GM19328 (cell line): ENCODE measurements around the gene MYH14.
"Not testable (repeated sequence)": the region's sequence is repeated elsewhere in the genome, so short reads cannot be mapped to it uniquely, and the experiment has no call there.

Experiments
- ATAC-seq: cut with Tn5 transposase; IDR thresholded peaks from one replicate; pipeline ENCODE4 v1.9.1; 2021; ENCODE audit warnings: mild to moderate bottlenecking, moderate library complexity; ENCODE audit not compliant: unreplicated experiment

MYH14 gene

GRCh38 chr19:50223439-50223716, 20.0 kb downstream of the MYH14 start:
- no peak for ATAC-seq

GRCh38 chr19:50224986-50225747, 21.7 kb downstream of the MYH14 start:
- ATAC-seq = no peak

DNA sequence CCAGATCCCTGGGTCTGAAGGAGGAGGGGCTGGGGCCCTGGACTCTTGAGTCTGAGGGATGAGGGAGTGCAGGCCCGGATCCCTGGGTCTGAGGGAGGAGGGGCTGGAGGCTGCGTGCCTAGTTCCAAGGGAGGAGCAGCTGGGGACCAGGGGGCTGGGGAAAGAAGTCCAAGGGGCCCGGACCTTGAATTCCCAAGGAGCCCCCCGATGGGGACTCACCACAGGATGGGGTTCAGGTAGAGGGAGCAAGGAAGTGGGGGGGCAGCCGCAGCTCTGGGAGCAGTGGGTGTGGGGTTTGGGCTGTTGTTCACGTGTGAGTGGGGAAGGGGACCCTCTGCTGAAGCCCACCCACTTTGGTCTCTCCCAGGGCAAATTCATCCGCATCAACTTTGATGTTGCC, 23.1 kb downstream of the MYH14 start:
- ATAC-seq = no peak

DNA sequence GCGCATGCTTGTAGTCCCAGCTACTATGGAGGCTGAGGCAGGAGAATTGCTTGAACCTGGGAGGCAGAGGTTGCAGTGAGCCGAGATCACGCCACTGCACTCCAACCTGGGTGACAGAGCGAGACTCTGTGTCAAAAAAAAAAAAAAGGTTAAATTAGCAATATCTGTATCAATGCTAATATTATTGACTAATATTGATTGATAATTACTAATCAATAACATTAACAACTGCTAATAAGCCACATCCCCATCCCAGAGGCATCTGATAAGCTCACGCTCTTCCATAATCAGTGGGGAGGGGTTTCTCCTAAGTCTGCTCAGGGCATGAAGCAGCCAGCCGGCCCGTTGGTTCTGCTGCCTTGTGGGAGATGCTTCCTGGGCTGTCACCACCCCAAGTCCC, 24.7 kb downstream of the MYH14 start:
- ATAC-seq = not testable (repeated sequence)

DNA sequence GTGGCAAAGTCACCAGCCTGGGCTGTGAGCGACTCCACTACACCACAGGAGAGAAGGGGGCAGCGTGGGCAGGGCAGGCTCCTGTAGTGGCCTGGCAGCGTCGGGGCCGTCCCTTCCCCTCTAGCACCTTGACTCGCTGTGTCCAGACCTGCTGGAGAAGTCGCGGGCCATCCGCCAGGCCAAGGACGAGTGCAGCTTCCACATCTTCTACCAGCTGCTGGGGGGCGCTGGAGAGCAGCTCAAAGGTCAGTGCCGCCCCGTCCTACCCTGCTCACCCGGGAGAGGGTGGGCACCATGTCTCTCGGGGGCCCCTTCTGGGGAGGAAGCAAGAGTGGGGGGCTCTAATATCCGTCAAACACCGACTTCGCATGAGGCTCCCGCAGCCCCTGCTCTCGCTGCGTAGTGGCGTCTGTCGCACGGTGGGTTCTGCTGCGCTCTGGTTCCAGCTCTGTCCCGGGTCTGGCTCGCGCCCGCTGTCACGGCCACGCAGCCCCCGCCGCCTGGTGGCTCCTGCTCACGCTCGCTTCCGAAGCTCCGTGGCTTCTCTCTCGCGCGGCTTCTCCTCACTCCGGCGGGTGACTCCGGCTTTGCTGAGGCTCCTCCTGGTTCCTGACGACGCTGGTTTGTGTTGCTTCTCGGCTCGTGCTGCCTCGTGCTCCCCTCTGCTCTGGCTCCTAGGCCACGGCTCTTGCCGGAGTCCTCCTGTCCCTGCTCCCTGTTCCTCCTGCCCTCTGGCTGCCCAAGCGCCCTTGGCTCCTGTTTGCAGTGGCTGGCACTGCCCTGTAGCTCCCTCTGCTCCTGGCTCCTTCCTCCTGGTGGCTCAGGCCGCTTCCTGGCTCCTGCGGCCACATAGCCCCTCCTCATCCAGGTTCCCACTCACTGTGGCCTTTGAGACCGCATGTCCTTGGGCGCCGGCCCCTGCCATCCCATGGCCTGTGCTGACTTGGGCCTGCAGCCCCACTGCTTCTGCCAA, 27.2 kb downstream of the MYH14 start:
- ATAC-seq = no peak

DNA sequence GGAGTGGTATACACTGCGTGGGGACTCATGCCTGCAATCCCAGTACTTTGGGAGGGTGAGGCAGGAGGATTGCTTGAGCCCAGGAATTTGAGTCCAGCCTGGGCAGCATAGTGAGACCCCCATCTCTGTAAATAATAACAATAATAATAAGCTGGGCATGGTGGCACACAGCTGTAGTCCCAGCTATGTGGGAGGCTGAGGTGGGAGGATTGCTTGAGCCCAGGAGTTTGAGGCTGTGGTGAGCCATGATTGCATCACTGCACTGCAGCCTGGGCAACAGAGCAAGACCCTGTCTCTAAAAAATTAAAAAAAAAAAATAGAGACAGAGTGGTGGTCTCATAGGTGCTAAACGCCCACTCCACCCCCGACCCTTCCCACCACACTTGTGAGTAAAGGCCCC, 28.0 kb downstream of the MYH14 start:
- ATAC-seq = not testable (repeated sequence)

GRCh38 chr19:50231821-50232220, 28.4 kb downstream of the MYH14 start:
- ATAC-seq = no peak

- ATAC-seq = no peak
Observed at GRCh38 chr19:50232600-50232999, 29.2 kb downstream of the MYH14 start.

DNA sequence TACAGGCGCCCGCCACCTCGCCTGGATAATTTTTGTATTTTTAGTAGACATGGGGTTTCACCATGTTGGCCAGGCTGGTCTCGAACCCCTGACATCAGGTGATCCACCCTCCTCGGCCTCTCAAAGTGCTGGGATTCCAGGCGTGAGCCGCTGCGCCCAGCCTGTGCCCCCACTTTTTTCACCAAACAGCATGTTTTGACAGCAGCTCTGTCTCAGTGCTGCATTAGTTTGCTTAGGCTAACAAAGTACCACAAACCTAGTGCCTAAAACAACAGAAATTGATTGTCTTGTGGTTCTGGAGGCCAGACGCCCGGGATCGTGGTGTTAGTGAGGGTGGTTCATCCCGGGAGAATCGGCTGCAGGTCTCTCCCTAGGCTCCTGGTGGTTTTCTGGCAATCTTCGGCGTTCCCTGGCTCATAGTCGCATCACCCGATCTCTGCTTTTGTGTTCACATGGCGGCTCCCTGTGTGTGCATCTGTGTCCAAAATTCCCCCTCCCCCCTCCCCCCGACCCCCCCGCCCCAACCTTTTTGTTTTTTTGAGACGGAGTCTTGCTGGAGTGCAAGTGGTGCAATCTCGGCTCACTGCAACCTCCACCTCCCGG, 30.0 kb downstream of the MYH14 start:
- ATAC-seq = no peak

- not testable (repeated sequence) for ATAC-seq
Observed at GRCh38 chr19:50237493-50237892, 34.1 kb downstream of the MYH14 start.

GRCh38 chr19:50238043-50238442, 34.6 kb downstream of the MYH14 start:
- no peak for ATAC-seq

DNA sequence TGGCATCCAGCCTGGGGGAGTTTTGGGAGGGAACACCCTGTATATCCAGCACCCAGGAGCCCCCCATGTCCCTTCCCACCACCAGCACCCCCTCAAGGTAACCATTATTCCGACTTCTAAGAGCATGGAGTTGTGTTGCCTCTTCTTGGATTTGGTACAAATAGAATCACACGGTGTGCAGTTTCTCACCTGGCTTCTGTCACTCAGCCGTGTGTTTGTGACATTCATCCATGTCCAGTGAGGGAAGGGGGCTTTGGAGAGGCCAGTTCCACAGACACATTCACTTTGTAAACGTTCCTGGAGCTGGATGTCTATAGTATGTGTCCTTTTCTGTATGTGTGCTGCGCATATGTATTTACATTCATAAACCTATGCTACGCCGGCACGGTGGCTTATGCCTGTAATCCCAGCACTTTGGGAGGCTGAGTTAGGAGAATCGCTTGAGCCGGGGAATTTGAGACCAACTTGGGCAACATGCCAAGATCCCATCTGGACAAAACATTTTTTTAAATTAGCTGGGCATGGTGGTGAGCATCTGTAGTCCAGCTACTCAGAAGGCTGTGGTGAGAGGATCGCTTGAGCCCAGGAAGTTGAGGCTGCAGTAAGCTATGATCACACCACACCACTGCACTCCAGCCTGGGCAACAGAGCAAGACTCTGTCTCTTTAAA, 36.6 kb downstream of the MYH14 start:
- ATAC-seq = no peak

DNA sequence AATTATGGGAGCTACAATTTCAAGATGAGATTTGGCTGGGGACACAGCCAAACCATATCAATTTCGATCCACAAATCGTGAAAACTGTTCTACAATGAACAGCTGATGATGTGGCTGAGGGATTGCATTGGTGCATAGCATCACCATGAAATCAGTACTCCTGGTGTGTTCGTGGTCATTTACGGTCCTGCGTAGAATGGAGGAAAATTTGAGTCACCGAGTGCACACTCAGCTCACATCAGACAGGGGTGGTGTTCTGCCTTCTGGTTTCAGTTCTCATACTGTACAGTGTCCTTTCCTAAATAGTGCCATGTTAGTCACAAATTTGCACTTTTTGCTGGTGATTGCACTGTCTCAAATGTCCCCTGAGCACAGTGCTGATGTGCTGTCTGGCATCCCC, 39.2 kb downstream of the MYH14 start:
- ATAC-seq = no peak

DNA sequence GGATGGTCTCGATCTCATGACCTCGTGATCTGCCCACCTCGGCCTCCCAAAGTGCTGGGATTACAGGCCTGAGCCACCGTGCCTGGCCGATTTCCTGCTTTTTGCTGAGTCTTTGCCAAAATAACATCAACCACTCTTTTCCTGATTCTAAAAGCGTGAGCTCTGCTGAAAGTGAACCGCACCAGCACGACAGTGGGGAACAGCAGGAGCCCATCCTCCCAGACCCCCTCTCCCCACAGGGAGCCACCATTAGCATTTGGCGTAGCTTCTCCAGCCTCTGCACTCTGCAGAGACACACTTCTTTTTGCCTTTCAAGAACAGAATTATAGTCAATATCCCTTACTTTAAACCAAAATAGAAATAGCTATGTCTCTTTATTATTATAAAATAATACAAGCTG, 41.3 kb downstream of the MYH14 start:
- no peak for ATAC-seq

- ATAC-seq = no peak
Observed at GRCh38 chr19:50248413-50248812, 45.0 kb downstream of the MYH14 start.

DNA sequence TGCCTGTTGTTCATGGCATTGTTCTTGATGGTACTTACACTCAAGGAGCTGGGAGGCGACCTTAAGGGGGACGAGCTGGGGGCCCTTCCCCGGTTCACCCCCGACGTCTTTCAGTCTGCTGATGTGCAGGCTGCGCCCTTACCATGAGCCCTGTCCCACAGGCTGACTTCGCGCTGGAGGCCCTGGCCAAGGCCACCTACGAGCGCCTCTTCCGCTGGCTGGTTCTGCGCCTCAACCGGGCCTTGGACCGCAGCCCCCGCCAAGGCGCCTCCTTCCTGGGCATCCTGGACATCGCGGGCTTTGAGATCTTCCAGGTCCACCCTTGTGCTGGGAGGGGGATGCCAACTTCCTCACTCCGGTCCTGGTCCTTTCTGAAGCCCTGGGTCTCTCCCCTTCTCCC, 45.4 kb downstream of the MYH14 start:
- no peak for ATAC-seq

DNA sequence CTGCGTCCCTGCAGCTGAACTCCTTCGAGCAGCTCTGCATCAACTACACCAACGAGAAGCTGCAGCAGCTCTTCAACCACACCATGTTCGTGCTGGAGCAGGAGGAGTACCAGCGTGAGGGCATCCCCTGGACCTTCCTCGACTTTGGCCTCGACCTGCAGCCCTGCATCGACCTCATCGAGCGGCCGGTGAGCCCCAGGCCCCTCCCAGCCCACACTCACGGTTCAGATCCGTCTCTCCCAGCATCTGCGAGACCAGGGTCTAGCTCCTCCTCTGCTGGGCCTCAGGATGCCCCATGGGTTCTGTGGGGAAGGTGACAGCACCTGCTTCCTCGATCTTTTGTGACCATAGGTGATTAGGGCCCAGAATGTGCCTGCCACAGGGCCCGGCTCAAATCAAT, 46.2 kb downstream of the MYH14 start:
- ATAC-seq = no peak

- no peak for ATAC-seq
Observed at GRCh38 chr19:50250450-50251136, 47.2 kb downstream of the MYH14 start.

DNA sequence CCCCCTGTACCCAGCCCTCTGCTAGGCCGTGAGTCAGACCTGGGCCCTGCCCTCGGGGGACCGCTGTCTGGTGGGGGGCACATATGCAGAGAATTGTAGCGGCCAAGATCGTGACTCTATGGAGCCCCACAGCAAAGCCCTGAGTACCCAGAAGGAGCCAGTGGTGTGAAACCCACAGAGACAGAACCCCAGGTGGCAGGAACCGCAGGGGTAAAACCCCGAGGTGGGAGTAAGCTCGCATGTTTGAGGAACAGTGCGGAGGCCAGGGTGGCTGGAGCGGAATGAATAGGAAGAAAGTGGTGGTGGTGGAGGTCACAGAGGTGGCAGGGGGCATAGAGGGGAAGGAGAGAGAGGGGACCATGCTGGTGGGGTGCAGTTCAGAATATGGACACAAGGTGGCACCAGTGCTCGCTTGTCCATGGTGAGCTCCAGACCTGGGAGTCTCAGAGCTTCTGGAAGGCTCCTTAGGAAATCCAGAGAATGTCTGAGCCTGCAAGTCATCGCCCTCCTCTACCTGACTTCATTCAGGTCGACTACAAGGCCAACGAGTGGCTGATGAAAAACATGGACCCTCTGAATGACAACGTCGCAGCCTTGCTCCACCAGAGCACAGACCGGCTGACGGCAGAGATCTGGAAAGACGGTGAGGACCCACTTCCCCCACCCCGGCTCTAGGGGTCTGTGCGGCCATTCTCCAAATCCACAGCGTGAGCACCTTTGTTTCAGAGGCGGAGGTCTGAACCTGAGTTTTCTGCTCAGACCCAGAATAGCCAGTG, 48.9 kb downstream of the MYH14 start:
- no peak for ATAC-seq

DNA sequence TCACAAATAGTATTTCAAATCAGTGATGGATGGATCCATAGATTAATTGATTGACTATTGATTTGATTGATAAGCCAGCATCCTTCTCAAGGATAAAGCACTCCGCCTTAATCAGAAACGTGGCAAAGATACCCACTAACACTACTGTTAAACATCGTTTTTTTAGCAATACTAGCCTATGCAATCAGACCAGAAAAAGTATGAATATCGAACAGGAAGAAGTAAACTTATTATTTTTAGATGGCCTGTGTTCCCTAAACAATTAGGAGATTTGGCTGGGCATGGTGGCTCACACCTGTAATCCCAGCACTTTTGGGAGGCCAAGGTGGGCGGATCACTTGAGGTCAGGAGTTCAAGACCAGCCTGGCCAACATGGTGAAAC, 49.5 kb downstream of the MYH14 start:
- no peak for ATAC-seq
